ENCODE measurements around the gene PF4V1. TPM values are rescaled to one million over a fixed set of nuclear protein-coding genes. Genes with fewer than 3 reads are reported as not detected.

PF4V1 gene
- polyA plus RNA-seq, 3 donors, result 0.99 to 3.3 TPM; not detected in 1

DNA sequence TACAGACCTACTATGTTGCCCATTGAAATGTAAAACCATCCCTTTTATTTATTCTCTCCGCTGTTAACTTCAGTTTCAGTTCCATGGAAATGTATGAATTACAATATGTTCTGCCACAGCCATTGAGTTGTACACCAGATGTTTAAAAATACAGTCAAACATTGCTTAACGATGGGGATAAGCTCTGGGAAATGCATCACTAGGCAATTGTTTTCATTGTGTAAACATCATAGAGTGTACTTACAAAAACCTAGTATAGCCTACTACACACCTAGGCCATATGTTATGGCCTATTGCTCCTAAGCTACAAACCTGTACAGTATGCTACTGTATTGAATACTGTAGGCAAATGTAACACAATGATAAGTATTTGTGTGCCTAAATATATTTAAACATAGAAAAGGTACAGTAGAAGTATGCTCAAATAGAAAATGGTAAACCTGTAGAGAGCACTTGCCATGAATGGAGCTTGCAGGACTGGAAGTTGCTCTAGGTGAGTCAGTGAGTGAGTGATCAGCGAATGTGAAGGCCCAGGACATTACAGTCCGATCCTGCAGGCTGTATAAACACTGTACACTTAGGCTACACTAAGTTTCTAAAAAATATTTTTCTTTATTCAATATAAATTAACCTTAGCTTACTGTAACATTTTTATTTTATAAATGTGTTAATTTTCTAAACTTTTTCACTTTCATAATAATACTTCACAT lies 2.7 kb upstream of the PF4V1 start:
- Histone ChIP-seq H4K20me1 (ENCODE audit: insufficient read depth, low read length) (no peaks in the 10 kb centered on the region), H3K27ac (ENCODE audit: low read depth in 1 of 2, low read length in 2 of 2) (no peak overlapping the region), H3K79me2 (ENCODE audit: insufficient read depth, low read length) (no peaks in the 10 kb centered on the region), H2AFZ (ENCODE audit: insufficient read depth, low read depth, low read length, poor library complexity, severe bottlenecking) (no peak overlapping the region), H3K9me3 (replicated peaks in 1 of 2; ENCODE audit: control insufficient read depth in 1 of 2, insufficient read depth in 1 of 2, low read length in 2 of 2) (no peaks in the 10 kb centered on the region), H3K36me3 (replicated peaks in 1 of 2; ENCODE audit: control insufficient read depth in 1 of 2, insufficient read depth in 2 of 2, low read length in 2 of 2) (no peaks in the 10 kb centered on the region), H3K4me1 (ENCODE audit: control insufficient read depth in 1 of 2, insufficient read depth in 2 of 2, low read length in 2 of 2) (peaks cover 21 to 25% of the 10 kb centered on the region in 2 donors), H3K9ac (ENCODE audit: insufficient read depth, low read length, poor library complexity, severe bottlenecking) (no peak overlapping the region), H3K27me3 (ENCODE audit: control insufficient read depth in 2 of 2, insufficient read depth in 2 of 2, low read length in 2 of 2) (peaks cover 3 to 10% of the 10 kb centered on the region in 2 donors), H3K4me3 (replicated peaks in 1 of 3; ENCODE audit: low read depth in 2 of 3, low read length in 3 of 3) (no peak overlapping the region), H3K4me2 (replicated peaks; ENCODE audit: extremely low read depth, low read length, poor library complexity, severe bottlenecking) (no peak overlapping the region)
- Mint-ChIP-seq H3K27ac (no peak overlapping the region), H3K27me3 (ENCODE audit: low read depth in 3 of 3) (peaks cover 7 to 14% (median 14%) of the 10 kb centered on the region in 3 donors), H3K4me3 (no peak overlapping the region), H3K36me3 (no peaks in the 10 kb centered on the region), H3K9me3 (peaks cover 0 to 3% (median 0%) of the 10 kb centered on the region in 7 donors), H3K4me1 (peaks cover 25% of the 10 kb centered on the region)
- DNase-seq, result no peak
- TF ChIP-seq, protein P1, sequence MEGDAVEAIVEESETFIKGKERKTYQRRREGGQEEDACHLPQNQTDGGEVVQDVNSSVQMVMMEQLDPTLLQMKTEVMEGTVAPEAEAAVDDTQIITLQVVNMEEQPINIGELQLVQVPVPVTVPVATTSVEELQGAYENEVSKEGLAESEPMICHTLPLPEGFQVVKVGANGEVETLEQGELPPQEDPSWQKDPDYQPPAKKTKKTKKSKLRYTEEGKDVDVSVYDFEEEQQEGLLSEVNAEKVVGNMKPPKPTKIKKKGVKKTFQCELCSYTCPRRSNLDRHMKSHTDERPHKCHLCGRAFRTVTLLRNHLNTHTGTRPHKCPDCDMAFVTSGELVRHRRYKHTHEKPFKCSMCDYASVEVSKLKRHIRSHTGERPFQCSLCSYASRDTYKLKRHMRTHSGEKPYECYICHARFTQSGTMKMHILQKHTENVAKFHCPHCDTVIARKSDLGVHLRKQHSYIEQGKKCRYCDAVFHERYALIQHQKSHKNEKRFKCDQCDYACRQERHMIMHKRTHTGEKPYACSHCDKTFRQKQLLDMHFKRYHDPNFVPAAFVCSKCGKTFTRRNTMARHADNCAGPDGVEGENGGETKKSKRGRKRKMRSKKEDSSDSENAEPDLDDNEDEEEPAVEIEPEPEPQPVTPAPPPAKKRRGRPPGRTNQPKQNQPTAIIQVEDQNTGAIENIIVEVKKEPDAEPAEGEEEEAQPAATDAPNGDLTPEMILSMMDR (IDR thresholded peaks at IDR 0.05), result no peak
- intact Hi-C loops (cut with micrococcal nuclease), result no loop called here
- WGBS (ENCODE audit: insufficient coverage), result no CpG with 5 or more reads among the region's 4 CpGs

DNA sequence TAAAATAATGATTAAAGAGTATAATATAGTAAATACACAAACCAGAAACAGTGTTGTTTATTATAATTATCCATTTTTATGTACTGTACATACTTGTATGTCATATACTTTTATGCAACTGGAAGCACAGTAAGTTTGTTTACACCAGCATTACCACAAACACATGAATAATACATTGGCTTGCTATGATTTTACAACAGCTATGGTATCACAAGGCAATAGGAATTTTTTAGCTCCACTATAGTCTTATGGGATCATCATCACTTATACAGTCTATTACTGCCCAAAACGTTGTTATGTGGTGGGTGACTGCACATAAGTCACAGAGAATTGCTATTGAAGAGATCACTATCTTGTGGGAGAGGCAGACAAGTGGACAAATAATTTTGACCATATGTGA lies 1.8 kb upstream of the PF4V1 start:
- Histone ChIP-seq H3K9me3 (replicated peaks in 1 of 2; ENCODE audit: control insufficient read depth in 1 of 2, insufficient read depth in 1 of 2, low read length in 2 of 2) (no peaks in the 10 kb centered on the region), H3K4me1 (ENCODE audit: control insufficient read depth in 1 of 2, insufficient read depth in 2 of 2, low read length in 2 of 2) (peaks cover 21 to 23% of the 10 kb centered on the region in 2 donors), H3K4me3 (replicated peaks in 1 of 3; ENCODE audit: low read depth in 2 of 3, low read length in 3 of 3) (no peak overlapping the region), H3K27me3 (ENCODE audit: control insufficient read depth in 2 of 2, insufficient read depth in 2 of 2, low read length in 2 of 2) (peaks cover 3 to 10% of the 10 kb centered on the region in 2 donors), H3K9ac (ENCODE audit: insufficient read depth, low read length, poor library complexity, severe bottlenecking) (no peak overlapping the region), H3K4me2 (replicated peaks; ENCODE audit: extremely low read depth, low read length, poor library complexity, severe bottlenecking) (no peak overlapping the region), H4K20me1 (ENCODE audit: insufficient read depth, low read length) (no peaks in the 10 kb centered on the region), H3K36me3 (replicated peaks in 1 of 2; ENCODE audit: control insufficient read depth in 1 of 2, insufficient read depth in 2 of 2, low read length in 2 of 2) (no peaks in the 10 kb centered on the region), H2AFZ (ENCODE audit: insufficient read depth, low read depth, low read length, poor library complexity, severe bottlenecking) (no peak overlapping the region), H3K27ac (ENCODE audit: low read depth in 1 of 2, low read length in 2 of 2) (no peak overlapping the region), H3K79me2 (ENCODE audit: insufficient read depth, low read length) (no peaks in the 10 kb centered on the region)
- Mint-ChIP-seq H3K27me3 (ENCODE audit: low read depth in 3 of 3) (peaks cover 7 to 16% (median 14%) of the 10 kb centered on the region in 3 donors), H3K9me3 (peaks cover 0 to 3% (median 0%) of the 10 kb centered on the region in 7 donors), H3K4me3 (no peak overlapping the region), H3K36me3 (no peaks in the 10 kb centered on the region), H3K27ac (no peak overlapping the region), H3K4me1 (peaks cover 25% of the 10 kb centered on the region)
- no peak for DNase-seq
- TF ChIP-seq, protein P1 (IDR thresholded peaks at IDR 0.05), result no peak
- WGBS (ENCODE audit: insufficient coverage), result no CpG with 5 or more reads among the region's 1 CpG
- intact Hi-C loops (cut with micrococcal nuclease), result no loop called here
